WI38 (cell line): ENCODE measurements around the gene PPEF1.

ENCODE experiments used
- H3K4me3 ChIP-seq: 2 replicates; pipeline ENCODE4 v1.5.1; 2011; ENCODE audit warnings: low read depth, mild to moderate bottlenecking, control low read depth, low read length
- CTCF ChIP-seq: IDR thresholded peaks from 2 replicates; pipeline ENCODE4 v1.5.1; 2012; ENCODE audit warnings: low read depth, mild to moderate bottlenecking, control low read depth, low read length

Gene PPEF1

GRCh38 chrX:18855919-18856644, 148.6 kb downstream of the PPEF1 start:
- no peak for TF ChIP-seq CTCF

DNA sequence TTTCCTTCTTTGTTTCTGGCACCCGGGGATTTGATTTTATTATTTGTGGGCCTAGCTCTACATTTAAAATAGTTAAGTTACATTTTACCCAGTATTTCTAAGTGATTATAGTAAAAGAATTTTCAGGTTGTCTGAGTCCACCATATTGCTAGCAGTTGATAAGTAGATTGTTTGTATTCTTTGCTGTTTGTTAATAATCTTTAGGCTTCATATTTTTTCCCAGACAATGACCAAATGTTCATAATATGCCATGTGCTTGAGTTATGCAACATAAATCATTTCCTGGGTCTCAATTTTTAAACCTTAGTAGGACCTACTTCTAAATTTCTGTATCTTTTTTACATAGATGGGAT, 149.2 kb downstream of the PPEF1 start:
- H3K4me3 ChIP-seq: no peak overlapping the region
- TF ChIP-seq CTCF: no peak

More at GRCh38 chrX:18855919-18856644, 148.6 kb downstream of the PPEF1 start:
- no peak overlapping the region for H3K4me3 ChIP-seq

GRCh38 chrX:18861511-18861910, 154.1 kb downstream of the PPEF1 start:
- no peak overlapping the region for H3K4me3 ChIP-seq
- TF ChIP-seq CTCF: no peak

- no peak for TF ChIP-seq CTCF
- H3K4me3 ChIP-seq: no peak overlapping the region
Observed at GRCh38 chrX:18864390-18864920, 157.0 kb downstream of the PPEF1 start.

- H3K4me3 ChIP-seq: no peak overlapping the region
- TF ChIP-seq CTCF: no peak
Observed at GRCh38 chrX:18871161-18871890, 163.9 kb downstream of the PPEF1 start.

DNA sequence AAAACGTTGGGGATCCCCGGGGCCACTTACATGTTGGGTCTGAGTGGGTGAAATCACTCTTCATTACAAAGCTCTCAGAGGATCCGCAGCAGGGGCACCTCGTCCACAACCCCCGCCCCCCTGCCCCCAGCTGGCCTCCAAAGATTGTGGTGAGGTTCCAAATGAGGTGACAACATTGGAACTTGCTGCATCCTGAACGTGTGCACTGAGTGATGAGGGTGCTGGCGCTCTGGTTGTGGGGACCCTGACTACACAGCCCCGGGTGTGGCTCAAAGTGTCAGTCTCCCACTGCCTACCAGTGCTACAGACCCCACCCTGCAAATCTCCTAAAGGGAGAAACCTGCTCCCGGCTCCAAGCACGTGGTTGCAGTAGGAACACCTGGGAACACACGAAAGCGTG, 164.5 kb downstream of the PPEF1 start:
- no peak for TF ChIP-seq CTCF
- no peak overlapping the region for H3K4me3 ChIP-seq

GRCh38 chrX:18872621-18873020, 165.2 kb downstream of the PPEF1 start:
- no peak overlapping the region for H3K4me3 ChIP-seq
- no peak for TF ChIP-seq CTCF
